Epithelial cell of esophagus (primary cell): ENCODE data around the gene TCFL5.

ENCODE experiments used
- DNase-seq: peaks from one replicate; pipeline ENCODE4 v3.0.0; 2010; ENCODE audit warnings: low read depth
- H3K4me3 ChIP-seq: 2 replicates; pipeline ENCODE4 v1.5.1; 2011; ENCODE audit warnings: mild to moderate bottlenecking, low read length, control low read depth
- CTCF ChIP-seq: IDR thresholded peaks from 2 replicates; pipeline ENCODE4 v1.5.1; 2011; ENCODE audit warnings: low read depth, mild to moderate bottlenecking, low read length, control low read depth, inconsistent platforms; ENCODE audit not compliant: insufficient read depth; ENCODE audit errors: missing control alignments

The TCFL5 gene

GRCh38 chr20:62839816-62840215 is 21.8 kb downstream of the TCFL5 start:
- DNase-seq, result no peak
- no peak overlapping the region for H3K4me3 ChIP-seq
- no peak for TF ChIP-seq CTCF

GRCh38 chr20:62839261-62839660 is 22.4 kb downstream of the TCFL5 start:
- DNase-seq, result no peak
- H3K4me3 ChIP-seq, result no peak overlapping the region
- no peak for TF ChIP-seq CTCF

- H3K4me3 ChIP-seq, result no peak overlapping the region
- DNase-seq, result peak; percentile 53
- no peak for TF ChIP-seq CTCF
These were observed 23.3 kb downstream of the TCFL5 start for GRCh38 chr20:62838128-62838891.

- H3K4me3 ChIP-seq, result no peak overlapping the region
- no peak for TF ChIP-seq CTCF
- DNase-seq, result no peak
These were observed 23.9 kb downstream of the TCFL5 start for GRCh38 chr20:62837790-62838127.

GRCh38 chr20:62836967-62837490 is 24.6 kb downstream of the TCFL5 start:
- no peak for TF ChIP-seq CTCF
- H3K4me3 ChIP-seq, result no peak overlapping the region
- no peak for DNase-seq

- DNase-seq, result peak; percentile 46
- H3K4me3 ChIP-seq, result no peak overlapping the region
- TF ChIP-seq CTCF, result no peak
These were observed 25.4 kb downstream of the TCFL5 start for GRCh38 chr20:62835931-62836861.
